MCF 10A (cell line): ENCODE data around the gene CACNG7. TPM values are rescaled to one million over a fixed set of nuclear protein-coding genes. Genes with fewer than 3 reads are reported as not detected.

Experiments
- BruUV-seq: library from RNA; stranded (reverse); fragments of 400-500 nt; replicated peaks from 2 replicates; lab custom pipeline; 2021; lab: Mats Ljungman, UMichigan
- CTCF ChIA-PET: fragments of 300-600 bp; sonication (Branson Sonifier 250); formaldehyde crosslinking; extraction: SDS; loops from one replicate; lab custom pipeline; 2021; ENCODE audit warnings: antibody characterized with exemption, inconsistent platforms; lab: Yijun Ruan, JAX
- POLR2A ChIA-PET: fragments of 300-600, 350-650 bp; sonication (Branson Sonifier 250); formaldehyde crosslinking; extraction: SDS; loops from one replicate; lab custom pipeline; 2020; ENCODE audit warnings: antibody characterized with exemption, inconsistent platforms; lab: Yijun Ruan, JAX
- DNase-seq: peaks from one replicate; pipeline ENCODE4 v3.0.0-alpha.2; 2018; ENCODE audit not compliant: unreplicated experiment
- H3K27ac Mint-ChIP-seq: one replicate; pipeline ENCODE4 v1.8.0; 2022; ENCODE audit warnings: mild to moderate bottlenecking, low read depth, mixed read lengths; ENCODE audit not compliant: unreplicated experiment
- H3K27me3 Mint-ChIP-seq: one replicate; pipeline ENCODE4 v1.8.0; 2022; ENCODE audit warnings: mixed read lengths; ENCODE audit not compliant: insufficient read depth, unreplicated experiment
- H3K36me3 Mint-ChIP-seq: one replicate; pipeline ENCODE4 v1.8.0; 2022; ENCODE audit warnings: mild to moderate bottlenecking, moderate library complexity, mixed read lengths; ENCODE audit not compliant: insufficient read depth, unreplicated experiment
- H3K4me1 Mint-ChIP-seq: one replicate; pipeline ENCODE4 v1.8.0; 2022; ENCODE audit warnings: mixed read lengths; ENCODE audit not compliant: insufficient read depth, unreplicated experiment
- H3K4me3 Mint-ChIP-seq: one replicate; pipeline ENCODE4 v1.8.0; 2022; ENCODE audit warnings: mild to moderate bottlenecking, moderate library complexity, mixed read lengths; ENCODE audit not compliant: unreplicated experiment
- H3K9me3 Mint-ChIP-seq: one replicate; pipeline ENCODE4 v1.8.0; 2022; ENCODE audit warnings: mixed read lengths; ENCODE audit not compliant: unreplicated experiment
- intact Hi-C: fragments of 100-400 bp; cut with micrococcal nuclease; formaldehyde crosslinking; loops from 2 replicates; pipeline ENCODE4 v1.14.1; 2022
- total RNA-seq: library from RNA; stranded (reverse); gene quantifications from 2 replicates; pipeline ENCODE4 v1.2.3, GENCODE V29; 2022
- TF ChIP-seq, protein P1 (sequence below): fragments of 200-600 bp; IDR thresholded peaks from one replicate; pipeline ENCODE4 v1.8.0; 2022; ENCODE audit warnings: antibody characterized with exemption, mild to moderate bottlenecking; ENCODE audit not compliant: unreplicated experiment

The CACNG7 gene
- total RNA-seq, 1 experiment from 2014 or later = not detected

DNA sequence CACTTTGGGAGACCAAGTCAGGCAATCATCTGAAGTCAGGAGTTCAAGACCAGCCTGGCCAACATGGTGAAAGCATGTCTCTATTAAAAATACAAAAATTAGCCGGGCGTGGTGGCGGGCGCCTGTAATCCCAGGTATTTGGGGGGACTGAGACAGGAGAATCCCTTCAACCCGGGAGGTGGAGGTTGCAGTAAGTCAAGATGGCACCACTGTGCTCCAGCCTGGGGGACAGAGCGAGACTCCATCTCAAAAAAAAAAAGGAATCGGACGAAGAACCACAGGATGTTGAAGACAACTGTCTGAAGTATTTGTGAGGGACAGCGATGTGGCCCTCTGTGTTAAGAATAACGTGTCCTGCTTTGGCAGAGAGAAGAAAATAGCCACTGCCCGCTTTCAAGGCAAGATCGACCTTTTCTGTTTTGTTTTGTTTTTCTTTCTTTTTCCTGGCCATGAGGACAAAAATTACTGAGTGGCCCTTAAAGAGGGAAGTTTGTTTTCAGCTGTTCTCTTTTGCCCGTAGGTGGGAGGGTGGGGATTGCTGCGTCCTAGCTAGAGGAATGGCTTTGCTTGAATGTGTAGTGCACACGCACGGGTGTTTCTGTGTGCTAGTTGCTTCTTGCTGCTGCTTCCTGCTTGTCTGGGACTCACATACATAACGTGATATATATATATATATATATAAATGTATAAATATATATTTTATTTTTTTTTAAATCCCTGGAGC is 33.3 kb upstream of the CACNG7 start:
- Mint-ChIP-seq H3K36me3 (peaks cover 68% of the 10 kb centered on the region), H3K27me3 (no peaks in the 10 kb centered on the region), H3K4me1 (peaks cover 5% of the 10 kb centered on the region), H3K27ac (no peak overlapping the region), H3K4me3 (no peak overlapping the region), H3K9me3 (no peaks in the 10 kb centered on the region)
- ChIA-PET CTCF (interaction anchor here (0.5 kb wide), 1 partner anchor 509 kb away, joined by 3 read pairs; no protein-coding TSS in a partner anchor), POLR2A (interaction anchor here (0.8 to 1.9 kb wide), 2 partner anchors 8 to 12 kb away, joined by 3 to 6 read pairs; no protein-coding TSS in a partner anchor)
- no peak for DNase-seq
- TF ChIP-seq, protein P1, sequence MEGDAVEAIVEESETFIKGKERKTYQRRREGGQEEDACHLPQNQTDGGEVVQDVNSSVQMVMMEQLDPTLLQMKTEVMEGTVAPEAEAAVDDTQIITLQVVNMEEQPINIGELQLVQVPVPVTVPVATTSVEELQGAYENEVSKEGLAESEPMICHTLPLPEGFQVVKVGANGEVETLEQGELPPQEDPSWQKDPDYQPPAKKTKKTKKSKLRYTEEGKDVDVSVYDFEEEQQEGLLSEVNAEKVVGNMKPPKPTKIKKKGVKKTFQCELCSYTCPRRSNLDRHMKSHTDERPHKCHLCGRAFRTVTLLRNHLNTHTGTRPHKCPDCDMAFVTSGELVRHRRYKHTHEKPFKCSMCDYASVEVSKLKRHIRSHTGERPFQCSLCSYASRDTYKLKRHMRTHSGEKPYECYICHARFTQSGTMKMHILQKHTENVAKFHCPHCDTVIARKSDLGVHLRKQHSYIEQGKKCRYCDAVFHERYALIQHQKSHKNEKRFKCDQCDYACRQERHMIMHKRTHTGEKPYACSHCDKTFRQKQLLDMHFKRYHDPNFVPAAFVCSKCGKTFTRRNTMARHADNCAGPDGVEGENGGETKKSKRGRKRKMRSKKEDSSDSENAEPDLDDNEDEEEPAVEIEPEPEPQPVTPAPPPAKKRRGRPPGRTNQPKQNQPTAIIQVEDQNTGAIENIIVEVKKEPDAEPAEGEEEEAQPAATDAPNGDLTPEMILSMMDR = no peak
- BruUV-seq = TSS peak; percentile 31
- intact Hi-C loops = no loop called here

DNA sequence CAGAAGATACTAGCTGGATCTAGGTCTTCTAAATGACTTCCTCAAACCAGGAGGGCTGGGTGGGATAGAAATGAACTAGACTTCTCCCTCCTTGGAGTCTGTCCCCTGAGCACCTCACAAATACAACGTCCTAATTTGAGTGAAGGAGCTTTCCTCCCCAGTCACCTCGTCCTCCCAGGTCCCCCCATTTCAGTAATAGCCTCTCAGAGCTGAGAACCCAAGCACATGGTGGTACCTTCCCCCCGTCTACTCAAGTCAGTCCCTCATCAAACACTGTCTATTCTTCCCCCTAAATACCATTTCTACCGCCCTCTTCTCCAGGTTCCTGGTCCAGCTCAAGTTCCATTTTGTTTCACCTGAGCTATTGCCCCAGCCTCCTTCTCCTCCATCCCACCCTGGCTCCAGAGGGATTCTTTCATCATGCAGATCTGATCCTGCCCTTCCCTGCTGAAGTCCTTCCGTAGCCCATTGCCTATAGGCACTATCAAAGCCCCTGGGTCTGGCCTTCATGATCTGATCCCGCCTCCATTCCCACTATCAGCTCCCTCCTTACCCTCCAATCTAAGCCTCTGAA is 32.3 kb upstream of the CACNG7 start:
- intact Hi-C loops = no loop called here

DNA sequence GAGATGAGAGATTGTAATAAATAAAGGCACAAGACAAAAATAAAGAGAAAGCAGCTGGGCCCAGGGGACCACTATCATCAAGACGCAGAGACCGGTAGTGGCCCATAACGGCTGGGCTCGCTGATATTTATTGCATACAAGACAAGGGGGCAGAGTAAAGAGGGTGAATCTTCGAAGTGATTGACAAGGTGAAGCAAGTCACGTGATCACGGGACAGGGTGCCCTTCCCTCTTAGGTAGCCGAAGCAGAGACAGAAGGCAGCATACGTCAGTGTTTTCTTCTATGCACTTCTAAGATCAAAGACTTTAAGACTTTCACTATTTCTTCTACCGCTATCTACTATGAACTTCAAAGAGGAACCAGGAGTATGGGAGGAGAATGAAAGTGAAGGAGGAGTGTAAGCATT is 31.7 kb upstream of the CACNG7 start:
- TF ChIP-seq, protein P1 = no peak
- Mint-ChIP-seq H3K9me3 (no peaks in the 10 kb centered on the region), H3K27ac (no peak overlapping the region), H3K4me3 (no peak overlapping the region), H3K36me3 (peaks cover 53% of the 10 kb centered on the region), H3K27me3 (no peaks in the 10 kb centered on the region), H3K4me1 (no peaks in the 10 kb centered on the region)
- intact Hi-C loops = no loop called here
- no peak for DNase-seq
- ChIA-PET POLR2A (interaction anchor here (1.9 kb wide), 1 partner anchor 14 kb away, joined by 6 read pairs; no protein-coding TSS in a partner anchor), CTCF (interaction anchor here (0.6 to 2.1 kb wide), 7 partner anchors 19 to 1614 kb away, joined by 3 to 5 read pairs (median 3); no protein-coding TSS in a partner anchor)
- BruUV-seq = no TSS peak

More for the DNA sequence above, 32.3 kb upstream of the CACNG7 start:
- no peak for DNase-seq
- TF ChIP-seq, protein P1 = no peak
- Mint-ChIP-seq H3K4me3 (no peak overlapping the region), H3K27me3 (no peaks in the 10 kb centered on the region), H3K27ac (no peak overlapping the region), H3K4me1 (no peaks in the 10 kb centered on the region), H3K9me3 (no peaks in the 10 kb centered on the region), H3K36me3 (peaks cover 59% of the 10 kb centered on the region)
- CTCF ChIA-PET = interaction anchor here (0.5 to 2.1 kb wide), 9 partner anchors 18 to 1615 kb away, joined by 3 to 5 read pairs (median 3); no protein-coding TSS in a partner anchor
- POLR2A ChIA-PET = interaction anchor here (0.8 to 1.9 kb wide), 2 partner anchors 9 to 13 kb away, joined by 3 to 6 read pairs; no protein-coding TSS in a partner anchor
- no TSS peak for BruUV-seq

DNA sequence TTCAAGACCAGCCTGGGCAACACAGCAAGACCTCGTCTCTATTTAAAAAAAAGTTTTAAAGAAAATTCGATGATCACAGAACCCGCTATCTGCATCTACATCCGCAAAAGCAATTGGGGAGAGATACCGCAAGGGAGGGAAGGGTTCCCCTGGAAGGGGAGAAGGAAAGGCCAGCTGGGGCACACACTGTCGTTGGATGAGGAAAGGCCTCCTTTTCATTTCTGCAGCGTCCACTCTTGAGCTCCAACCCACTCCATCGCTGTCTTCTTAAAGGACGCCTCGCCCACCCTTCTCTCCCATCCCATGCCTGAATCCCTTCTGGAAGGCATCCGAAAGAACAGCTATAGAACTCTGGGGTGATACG is 30.3 kb upstream of the CACNG7 start:
- Mint-ChIP-seq H3K9me3 (no peaks in the 10 kb centered on the region), H3K27me3 (no peaks in the 10 kb centered on the region), H3K4me1 (no peaks in the 10 kb centered on the region), H3K27ac (no peak overlapping the region), H3K36me3 (peaks cover 41% of the 10 kb centered on the region), H3K4me3 (no peak overlapping the region)
- intact Hi-C loops = no loop called here
- no TSS peak for BruUV-seq
- DNase-seq = no peak
- TF ChIP-seq, protein P1 = no peak
- CTCF ChIA-PET = interaction anchor here (2.1 kb wide), 1 partner anchor 151 kb away, joined by 5 read pairs; no protein-coding TSS in a partner anchor
- POLR2A ChIA-PET = interaction anchor here (0.6 to 1.5 kb wide), 2 partner anchors 10 to 358 kb away, joined by 3 to 7 read pairs; partner anchors contain the start of gene MYADM
